Peyer's patch (tissue), 4 donors: ENCODE data around the gene B4GALNT1.

ENCODE experiments used
- CTCF ChIP-seq, 6 experiments: fragments of 450-650 bp in 4 of 6; fragments of 200-600 bp in 2 of 6; sonication (generic) in 1 of 6; IDR thresholded peaks; one replicate each; pipeline ENCODE4 v1.5.1; 2017 to 2019; ENCODE audit warnings: antibody characterized with exemption in 6 of 6, mild to moderate bottlenecking in 3 of 6, moderate library complexity in 1 of 6
- POLR2A ChIP-seq, 2 donors: fragments of 450-650 bp; IDR thresholded peaks; one replicate each; pipeline ENCODE4 v1.5.1; 2017; ENCODE audit warnings: antibody characterized with exemption in 2 of 2, mild to moderate bottlenecking in 2 of 2, moderate library complexity in 2 of 2

DNA sequence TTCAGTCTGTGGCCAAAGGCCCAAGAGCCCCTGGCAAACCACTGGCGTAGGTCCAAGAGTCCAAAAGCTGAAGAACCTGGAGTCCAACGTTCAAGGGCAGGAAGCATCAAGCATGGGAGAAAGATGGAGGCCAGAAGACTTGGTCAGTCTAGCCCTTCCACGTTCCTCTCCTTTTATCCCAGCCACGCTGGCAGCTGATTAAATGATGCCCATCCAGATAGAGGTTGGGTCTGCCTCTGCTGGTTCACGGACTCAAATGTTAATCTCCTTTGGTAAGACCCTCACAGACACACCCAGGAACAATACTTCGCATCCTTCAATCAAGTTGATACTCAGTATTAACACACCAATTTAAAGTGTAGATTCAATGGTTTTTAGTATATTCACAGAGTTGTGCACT, 39.8 kb upstream of the B4GALNT1 start:
- TF ChIP-seq POLR2A (IDR thresholded peaks at IDR 0.05) (no peak), CTCF (IDR thresholded peaks at IDR 0.05) (no peak)
